ENCODE measurements around the gene PCDHB7.
"Not testable (repeated sequence)": the region's sequence is repeated elsewhere in the genome, so short reads cannot be mapped to it uniquely, and the experiment has no call there.

- not testable (repeated sequence) for TF ChIP-seq CTCF (conservative IDR thresholded peaks at IDR 0.05; ENCODE audit: low read depth in 2 of 2); JUNB (IDR thresholded peaks at IDR 0.05; ENCODE audit: unreplicated experiment); POLR2AphosphoS5 (IDR thresholded peaks at IDR 0.05; ENCODE audit: low read depth); EZH2phosphoT487 (IDR thresholded peaks at IDR 0.05; ENCODE audit: unreplicated experiment); ZNF114 (CRISPR knock-in tag; IDR thresholded peaks at IDR 0.05); EZH2 (IDR thresholded peaks at IDR 0.05; ENCODE audit: low read depth, unreplicated experiment); CREB1 (CRISPR knock-in tag; IDR thresholded peaks at IDR 0.05; ENCODE audit: low read depth); ZNF331 (CRISPR knock-in tag; IDR thresholded peaks at IDR 0.05; ENCODE audit: low read depth); STAT1 (IDR thresholded peaks at IDR 0.05; ENCODE audit: unreplicated experiment)
- TF ChIP-seq, protein P1, sequence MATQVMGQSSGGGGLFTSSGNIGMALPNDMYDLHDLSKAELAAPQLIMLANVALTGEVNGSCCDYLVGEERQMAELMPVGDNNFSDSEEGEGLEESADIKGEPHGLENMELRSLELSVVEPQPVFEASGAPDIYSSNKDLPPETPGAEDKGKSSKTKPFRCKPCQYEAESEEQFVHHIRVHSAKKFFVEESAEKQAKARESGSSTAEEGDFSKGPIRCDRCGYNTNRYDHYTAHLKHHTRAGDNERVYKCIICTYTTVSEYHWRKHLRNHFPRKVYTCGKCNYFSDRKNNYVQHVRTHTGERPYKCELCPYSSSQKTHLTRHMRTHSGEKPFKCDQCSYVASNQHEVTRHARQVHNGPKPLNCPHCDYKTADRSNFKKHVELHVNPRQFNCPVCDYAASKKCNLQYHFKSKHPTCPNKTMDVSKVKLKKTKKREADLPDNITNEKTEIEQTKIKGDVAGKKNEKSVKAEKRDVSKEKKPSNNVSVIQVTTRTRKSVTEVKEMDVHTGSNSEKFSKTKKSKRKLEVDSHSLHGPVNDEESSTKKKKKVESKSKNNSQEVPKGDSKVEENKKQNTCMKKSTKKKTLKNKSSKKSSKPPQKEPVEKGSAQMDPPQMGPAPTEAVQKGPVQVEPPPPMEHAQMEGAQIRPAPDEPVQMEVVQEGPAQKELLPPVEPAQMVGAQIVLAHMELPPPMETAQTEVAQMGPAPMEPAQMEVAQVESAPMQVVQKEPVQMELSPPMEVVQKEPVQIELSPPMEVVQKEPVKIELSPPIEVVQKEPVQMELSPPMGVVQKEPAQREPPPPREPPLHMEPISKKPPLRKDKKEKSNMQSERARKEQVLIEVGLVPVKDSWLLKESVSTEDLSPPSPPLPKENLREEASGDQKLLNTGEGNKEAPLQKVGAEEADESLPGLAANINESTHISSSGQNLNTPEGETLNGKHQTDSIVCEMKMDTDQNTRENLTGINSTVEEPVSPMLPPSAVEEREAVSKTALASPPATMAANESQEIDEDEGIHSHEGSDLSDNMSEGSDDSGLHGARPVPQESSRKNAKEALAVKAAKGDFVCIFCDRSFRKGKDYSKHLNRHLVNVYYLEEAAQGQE (IDR thresholded peaks at IDR 0.05; ENCODE audit: unreplicated experiment), result not testable (repeated sequence)
- TF ChIP-seq, protein P2, sequence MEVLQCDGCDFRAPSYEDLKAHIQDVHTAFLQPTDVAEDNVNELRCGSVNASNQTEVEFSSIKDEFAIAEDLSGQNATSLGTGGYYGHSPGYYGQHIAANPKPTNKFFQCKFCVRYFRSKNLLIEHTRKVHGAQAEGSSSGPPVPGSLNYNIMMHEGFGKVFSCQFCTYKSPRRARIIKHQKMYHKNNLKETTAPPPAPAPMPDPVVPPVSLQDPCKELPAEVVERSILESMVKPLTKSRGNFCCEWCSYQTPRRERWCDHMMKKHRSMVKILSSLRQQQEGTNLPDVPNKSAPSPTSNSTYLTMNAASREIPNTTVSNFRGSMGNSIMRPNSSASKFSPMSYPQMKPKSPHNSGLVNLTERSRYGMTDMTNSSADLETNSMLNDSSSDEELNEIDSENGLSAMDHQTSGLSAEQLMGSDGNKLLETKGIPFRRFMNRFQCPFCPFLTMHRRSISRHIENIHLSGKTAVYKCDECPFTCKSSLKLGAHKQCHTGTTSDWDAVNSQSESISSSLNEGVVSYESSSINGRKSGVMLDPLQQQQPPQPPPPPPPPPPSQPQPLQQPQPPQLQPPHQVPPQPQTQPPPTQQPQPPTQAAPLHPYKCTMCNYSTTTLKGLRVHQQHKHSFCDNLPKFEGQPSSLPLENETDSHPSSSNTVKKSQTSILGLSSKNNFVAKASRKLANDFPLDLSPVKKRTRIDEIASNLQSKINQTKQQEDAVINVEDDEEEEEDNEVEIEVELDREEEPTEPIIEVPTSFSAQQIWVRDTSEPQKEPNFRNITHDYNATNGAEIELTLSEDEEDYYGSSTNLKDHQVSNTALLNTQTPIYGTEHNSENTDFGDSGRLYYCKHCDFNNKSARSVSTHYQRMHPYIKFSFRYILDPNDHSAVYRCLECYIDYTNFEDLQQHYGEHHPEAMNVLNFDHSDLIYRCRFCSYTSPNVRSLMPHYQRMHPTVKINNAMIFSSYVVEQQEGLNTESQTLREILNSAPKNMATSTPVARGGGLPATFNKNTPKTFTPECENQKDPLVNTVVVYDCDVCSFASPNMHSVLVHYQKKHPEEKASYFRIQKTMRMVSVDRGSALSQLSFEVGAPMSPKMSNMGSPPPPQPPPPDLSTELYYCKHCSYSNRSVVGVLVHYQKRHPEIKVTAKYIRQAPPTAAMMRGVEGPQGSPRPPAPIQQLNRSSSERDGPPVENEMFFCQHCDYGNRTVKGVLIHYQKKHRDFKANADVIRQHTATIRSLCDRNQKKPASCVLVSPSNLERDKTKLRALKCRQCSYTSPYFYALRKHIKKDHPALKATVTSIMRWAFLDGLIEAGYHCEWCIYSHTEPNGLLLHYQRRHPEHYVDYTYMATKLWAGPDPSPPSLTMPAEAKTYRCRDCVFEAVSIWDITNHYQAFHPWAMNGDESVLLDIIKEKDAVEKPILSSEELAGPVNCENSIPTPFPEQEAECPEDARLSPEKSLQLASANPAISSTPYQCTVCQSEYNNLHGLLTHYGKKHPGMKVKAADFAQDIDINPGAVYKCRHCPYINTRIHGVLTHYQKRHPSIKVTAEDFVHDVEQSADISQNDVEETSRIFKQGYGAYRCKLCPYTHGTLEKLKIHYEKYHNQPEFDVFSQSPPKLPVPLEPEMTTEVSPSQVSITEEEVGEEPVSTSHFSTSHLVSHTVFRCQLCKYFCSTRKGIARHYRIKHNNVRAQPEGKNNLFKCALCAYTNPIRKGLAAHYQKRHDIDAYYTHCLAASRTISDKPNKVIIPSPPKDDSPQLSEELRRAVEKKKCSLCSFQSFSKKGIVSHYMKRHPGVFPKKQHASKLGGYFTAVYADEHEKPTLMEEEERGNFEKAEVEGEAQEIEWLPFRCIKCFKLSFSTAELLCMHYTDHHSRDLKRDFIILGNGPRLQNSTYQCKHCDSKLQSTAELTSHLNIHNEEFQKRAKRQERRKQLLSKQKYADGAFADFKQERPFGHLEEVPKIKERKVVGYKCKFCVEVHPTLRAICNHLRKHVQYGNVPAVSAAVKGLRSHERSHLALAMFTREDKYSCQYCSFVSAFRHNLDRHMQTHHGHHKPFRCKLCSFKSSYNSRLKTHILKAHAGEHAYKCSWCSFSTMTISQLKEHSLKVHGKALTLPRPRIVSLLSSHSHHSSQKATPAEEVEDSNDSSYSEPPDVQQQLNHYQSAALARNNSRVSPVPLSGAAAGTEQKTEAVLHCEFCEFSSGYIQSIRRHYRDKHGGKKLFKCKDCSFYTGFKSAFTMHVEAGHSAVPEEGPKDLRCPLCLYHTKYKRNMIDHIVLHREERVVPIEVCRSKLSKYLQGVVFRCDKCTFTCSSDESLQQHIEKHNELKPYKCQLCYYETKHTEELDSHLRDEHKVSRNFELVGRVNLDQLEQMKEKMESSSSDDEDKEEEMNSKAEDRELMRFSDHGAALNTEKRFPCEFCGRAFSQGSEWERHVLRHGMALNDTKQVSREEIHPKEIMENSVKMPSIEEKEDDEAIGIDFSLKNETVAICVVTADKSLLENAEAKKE (CRISPR knock-in tag; IDR thresholded peaks at IDR 0.05), result not testable (repeated sequence)
Measured at GRCh38 chr5:141152096-141152495, 20.3 kb upstream of the PCDHB7 start.
